GM19328 (cell line): ENCODE data around the gene TENM4.
"Not testable (repeated sequence)": the region's sequence is repeated elsewhere in the genome, so short reads cannot be mapped to it uniquely, and the experiment has no call there.

ENCODE experiments used
- ATAC-seq: cut with Tn5 transposase; IDR thresholded peaks from one replicate; pipeline ENCODE4 v1.9.1; 2021; ENCODE audit warnings: mild to moderate bottlenecking, moderate library complexity; ENCODE audit not compliant: unreplicated experiment

The TENM4 gene

GRCh38 chr11:78990261-78990660, 450.6 kb downstream of the TENM4 start:
- no peak for ATAC-seq

GRCh38 chr11:78987748-78988147, 453.1 kb downstream of the TENM4 start:
- no peak for ATAC-seq

- ATAC-seq, result no peak
Measured at GRCh38 chr11:78986305-78986704, 454.5 kb downstream of the TENM4 start.

DNA sequence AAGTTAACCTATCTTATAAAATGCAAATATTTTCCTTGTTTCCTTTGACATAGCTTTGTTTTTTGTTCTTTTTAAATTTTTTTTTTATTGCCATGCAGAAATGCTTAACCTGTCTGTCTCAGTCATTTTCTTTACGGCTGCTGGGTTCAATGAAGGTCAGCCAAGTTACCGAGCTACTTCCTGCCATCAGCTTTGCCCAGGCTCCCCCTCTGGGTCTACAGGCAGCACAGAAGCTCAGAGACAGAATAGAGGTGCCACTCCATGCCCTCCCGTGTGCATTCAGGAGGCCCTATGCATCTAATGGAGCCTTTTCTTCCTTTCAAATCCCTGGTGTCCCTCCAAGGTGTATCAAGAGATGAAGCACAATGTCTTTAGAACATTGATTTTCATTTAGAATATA, 455.2 kb downstream of the TENM4 start:
- ATAC-seq, result no peak

GRCh38 chr11:78982473-78982872, 458.4 kb downstream of the TENM4 start:
- ATAC-seq, result no peak

- no peak for ATAC-seq
Measured at GRCh38 chr11:78981153-78981552, 459.7 kb downstream of the TENM4 start.

DNA sequence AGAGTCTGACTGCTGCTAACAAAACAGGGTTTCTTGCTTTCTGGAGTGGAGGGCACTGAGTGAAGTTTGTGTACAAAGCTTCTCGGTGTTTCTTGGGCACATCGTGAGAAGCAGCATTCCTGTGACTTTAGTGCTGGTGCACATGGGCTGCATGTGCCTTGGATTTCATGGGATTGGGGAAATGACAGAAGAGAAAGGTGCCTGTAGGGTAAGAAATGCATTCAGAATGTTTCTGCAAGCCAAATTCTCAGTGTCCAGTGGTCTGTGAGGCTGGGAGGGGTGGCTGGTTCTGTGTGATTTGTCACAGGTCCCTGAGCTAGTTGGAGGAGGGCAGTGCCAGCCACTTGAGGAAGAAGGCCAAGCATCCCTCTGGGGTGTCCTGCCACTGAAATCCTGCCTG, 462.0 kb downstream of the TENM4 start:
- ATAC-seq, result no peak

DNA sequence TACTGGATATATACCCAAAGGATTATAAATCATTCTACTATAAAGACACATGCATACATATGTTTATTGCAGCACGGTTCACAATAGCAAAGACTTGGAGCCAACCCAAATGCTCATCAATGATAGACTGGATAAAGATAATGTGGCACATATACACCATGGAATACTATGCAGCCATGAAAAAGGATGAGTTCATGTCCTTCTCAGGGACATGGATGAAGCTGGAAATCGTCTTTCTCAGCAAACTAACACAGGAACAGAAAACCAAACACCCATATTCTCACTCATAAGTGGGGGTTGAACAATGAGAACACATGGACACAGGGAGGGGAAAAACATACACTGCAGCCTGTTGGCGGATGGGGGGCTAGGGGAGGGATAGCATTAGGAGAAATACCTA, 463.0 kb downstream of the TENM4 start:
- ATAC-seq, result not testable (repeated sequence)

DNA sequence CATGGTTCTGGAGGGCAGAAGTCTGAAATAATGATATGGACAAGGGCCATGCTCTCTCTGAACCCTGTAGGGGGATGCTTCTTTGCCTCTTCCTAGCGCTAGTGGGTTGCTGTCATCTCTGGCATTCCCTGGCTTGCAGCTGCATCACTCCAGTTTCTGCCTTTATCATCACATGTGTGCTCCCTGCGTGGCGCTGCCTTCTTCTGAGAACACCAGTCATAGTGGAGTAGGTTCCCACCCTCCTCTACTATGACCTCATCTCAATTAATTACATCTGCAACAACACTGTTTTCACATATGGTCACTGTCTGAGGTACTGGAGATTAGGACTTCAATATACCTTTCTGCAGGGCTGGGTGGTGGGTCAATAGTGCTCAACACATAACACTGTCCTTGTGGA, 463.8 kb downstream of the TENM4 start:
- no peak for ATAC-seq

- ATAC-seq, result no peak
Measured at GRCh38 chr11:78975081-78975480, 465.7 kb downstream of the TENM4 start.

DNA sequence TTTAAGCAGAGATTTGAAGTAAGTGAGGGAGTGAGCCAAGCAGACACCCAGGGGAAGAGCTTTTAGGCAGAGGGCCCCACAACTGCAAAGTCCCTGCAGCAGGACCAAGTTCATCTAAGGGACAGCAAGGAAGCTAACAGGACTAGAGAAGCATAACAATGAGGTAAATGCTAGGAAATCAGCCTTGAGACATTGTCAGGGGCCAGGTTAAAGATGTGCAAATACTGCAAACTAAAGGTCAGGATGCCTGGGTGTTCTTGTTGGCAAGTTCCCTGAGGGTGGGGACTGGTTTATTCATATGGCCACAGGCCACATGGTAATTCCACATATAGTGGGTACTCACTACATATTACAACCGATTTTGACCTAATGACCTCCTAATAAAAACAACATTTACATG, 467.0 kb downstream of the TENM4 start:
- no peak for ATAC-seq

DNA sequence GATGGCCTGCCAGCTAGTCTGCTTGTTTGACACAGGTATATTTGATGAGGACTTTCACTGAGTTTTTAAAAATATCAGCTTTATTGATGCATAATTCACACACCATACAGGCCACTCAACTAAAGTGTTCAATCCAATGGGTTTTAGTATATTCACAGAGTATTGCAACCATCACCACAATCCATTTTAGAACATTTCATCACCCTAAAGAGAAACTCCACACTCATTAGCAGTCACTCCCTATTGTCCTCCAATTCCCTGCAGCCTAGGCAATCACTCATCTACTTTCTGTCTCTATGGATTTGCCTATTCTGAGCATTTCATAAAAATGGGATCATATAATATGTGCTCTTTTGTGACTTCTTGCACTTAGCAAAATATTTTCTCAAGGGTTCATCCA, 468.2 kb downstream of the TENM4 start:
- no peak for ATAC-seq

GRCh38 chr11:78972177-78972576, 468.7 kb downstream of the TENM4 start:
- ATAC-seq, result no peak

DNA sequence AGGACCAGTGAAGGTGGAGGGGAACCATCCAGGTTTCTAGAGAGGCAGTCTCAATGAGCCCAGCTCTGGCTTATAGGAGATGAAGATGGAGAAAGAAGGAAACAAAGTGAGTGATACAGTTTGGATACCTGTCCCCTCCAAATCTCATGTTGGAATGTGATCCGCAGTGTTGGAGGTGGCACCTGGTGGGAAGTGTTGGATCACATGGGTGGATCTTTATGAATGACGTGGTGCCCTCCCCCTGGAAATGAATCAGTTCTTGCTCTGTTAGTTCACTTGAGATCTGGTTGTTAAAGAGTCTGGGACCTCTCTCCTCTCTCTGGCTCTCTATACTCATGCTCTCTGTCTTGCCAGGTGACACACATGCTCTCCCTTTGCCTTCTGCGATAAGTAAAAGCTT, 473.0 kb downstream of the TENM4 start:
- no peak for ATAC-seq

DNA sequence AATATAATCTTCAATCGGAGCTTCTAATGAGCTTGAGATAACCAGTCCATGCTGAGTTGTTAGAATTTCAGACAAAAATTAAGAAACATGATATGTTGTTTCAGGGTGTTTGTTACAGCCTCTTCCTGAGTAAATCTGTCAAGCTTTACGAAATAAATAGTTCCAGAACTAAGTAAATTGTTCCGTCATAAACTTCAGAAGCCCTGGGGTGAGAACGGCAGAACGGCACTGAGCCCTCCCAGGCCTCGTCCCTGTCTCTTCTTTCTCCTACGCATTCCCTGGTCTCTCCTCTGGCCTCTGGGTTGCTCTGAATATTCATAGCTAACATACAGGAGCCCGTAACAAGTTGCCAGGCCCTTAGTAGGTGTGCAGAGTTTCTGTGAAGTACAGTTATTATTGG, 475.4 kb downstream of the TENM4 start:
- no peak for ATAC-seq

GRCh38 chr11:78961937-78962701, 478.7 kb downstream of the TENM4 start:
- ATAC-seq, result no peak

DNA sequence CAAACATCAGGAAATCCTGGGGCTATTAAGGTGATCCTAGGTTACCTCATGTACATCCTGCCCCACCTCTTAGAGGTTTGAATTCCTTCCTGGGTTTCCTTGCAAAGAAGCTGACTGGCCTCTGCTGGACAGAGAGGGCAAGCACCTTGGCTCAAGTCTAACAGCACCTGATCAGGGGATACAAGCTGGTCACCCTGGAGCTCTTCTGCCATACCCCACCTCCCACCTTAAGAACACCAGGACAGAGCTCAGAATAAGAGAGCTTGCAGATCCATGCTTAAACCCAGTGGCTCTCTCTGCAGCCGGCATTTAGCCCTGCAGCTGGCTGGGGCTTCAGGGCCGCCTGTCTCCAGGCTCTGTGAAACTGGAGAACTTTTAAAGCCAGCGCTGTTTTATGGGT, 479.6 kb downstream of the TENM4 start:
- ATAC-seq, result no peak

GRCh38 chr11:78958444-78958843, 482.4 kb downstream of the TENM4 start:
- ATAC-seq, result no peak

DNA sequence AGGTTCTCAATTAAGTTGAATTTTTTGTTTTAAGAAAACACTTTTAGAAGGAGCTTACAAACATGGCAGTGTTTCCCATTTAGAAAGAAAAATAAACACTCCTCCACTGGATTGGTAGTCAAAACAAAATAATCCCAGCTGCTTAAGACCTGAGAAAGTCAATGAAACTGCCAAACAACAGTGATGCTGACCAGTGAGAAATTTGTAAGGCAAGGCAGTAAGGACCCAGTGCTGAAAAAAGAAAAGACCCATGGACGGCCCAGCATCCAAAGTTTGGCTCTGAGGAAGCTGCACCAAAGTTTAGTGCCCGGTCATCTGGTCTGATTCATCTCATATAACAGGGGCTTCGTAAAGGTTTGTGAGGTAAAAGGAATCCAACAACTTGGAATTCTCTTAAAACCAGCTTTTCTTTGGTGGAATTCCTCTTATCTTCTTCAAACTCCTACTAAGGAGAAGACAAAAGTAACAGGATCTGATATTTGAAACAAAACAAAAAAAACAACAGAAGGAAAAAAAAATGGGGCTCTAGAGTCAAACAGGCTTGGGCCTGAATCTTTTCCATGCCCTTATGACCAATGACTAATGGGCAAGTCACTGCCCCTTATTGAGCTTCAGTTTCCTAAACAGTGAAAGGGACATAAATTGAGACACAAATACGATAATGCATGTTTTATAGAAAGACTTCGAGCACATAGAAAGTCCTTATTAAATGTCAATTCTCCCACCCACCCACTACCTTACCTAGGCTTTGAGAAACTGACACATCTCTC, 483.2 kb downstream of the TENM4 start:
- no peak for ATAC-seq

DNA sequence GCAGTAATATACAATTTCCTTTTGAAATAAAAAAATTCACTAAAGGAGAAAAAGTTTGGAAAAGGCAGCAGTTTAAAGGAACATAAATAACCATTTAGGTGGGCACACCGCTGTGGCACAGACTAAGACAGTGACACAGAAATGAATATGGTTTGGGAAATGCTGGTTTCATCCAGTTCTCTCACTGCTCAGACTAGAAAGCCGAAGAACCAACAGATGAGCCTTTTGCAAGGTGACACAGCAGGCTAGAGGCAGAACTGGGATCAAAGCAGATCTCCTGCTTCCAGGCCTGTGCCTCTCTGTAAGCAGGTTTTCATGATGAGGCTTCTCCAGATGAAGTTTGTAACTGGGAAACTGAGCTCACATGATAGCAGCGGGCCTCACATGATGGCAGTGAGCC, 486.1 kb downstream of the TENM4 start:
- ATAC-seq, result no peak

DNA sequence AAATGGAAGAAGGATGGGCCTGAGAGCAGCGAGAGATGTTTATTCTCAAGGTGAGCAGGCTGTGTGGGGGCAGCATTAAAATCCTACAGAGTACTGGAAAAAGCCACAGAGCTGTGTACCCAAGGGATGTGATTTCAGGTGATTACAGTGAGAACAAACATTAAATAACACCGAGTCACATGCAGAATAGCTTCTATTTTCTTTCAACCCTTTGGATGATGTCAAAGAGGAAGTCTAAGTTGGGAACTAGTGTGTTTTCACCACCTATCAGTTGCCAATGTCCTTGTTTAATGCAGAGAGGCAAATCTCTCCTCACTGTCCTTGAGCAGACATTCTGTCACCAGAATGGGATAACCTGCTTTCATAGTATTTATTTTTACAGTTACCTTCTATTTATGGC, 486.6 kb downstream of the TENM4 start:
- ATAC-seq, result no peak

DNA sequence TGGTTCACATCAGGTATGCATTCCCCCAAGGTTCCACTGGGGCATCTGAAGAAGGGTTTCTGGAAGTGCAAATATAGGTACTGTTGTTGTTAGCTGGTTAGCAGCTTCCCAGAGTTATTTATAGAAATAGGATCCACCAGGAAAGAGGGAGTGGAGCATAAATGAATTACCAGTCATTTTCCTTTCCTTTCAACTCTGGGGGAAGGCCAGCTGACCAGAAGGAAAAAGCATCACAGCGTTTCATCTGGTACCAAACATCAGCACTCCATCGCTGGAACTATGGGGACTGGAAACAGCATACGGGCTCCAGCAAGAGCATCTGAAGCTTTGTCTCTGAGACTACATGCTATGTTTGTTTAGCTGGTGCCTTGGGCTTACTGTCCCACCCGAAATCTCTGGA, 487.9 kb downstream of the TENM4 start:
- ATAC-seq, result no peak
